NOMO-1 treated with DMSO at 0.1 percent for 48 hours (cell line): Measurements from ENCODE around the gene GRIP2.
A peak's percentile ranks its signal among the peaks of the same experiment; 100 is the strongest.

Experiments
- DNase-seq: peaks from one replicate; lab custom pipeline; 2025; ENCODE audit not compliant: unreplicated experiment; lab: John Stamatoyannopoulos, UW

GRIP2 gene

GRCh38 chr3:14562121-14562890 is 22.2 kb upstream of the GRIP2 start:
- no peak for DNase-seq

GRCh38 chr3:14561051-14561960 is 21.2 kb upstream of the GRIP2 start:
- no peak for DNase-seq

GRCh38 chr3:14560110-14560509 is 20.0 kb upstream of the GRIP2 start:
- DNase-seq, result no peak

- DNase-seq, result no peak
Measured at GRCh38 chr3:14558029-14558428, 17.9 kb upstream of the GRIP2 start.

GRCh38 chr3:14555835-14556234 is 15.7 kb upstream of the GRIP2 start:
- no peak for DNase-seq

- DNase-seq, result no peak
Measured at GRCh38 chr3:14554715-14555114, 14.6 kb upstream of the GRIP2 start.

- no peak for DNase-seq
Measured at GRCh38 chr3:14553871-14554270, 13.7 kb upstream of the GRIP2 start.

- no peak for DNase-seq
Measured at GRCh38 chr3:14552717-14553116, 12.6 kb upstream of the GRIP2 start.

GRCh38 chr3:14552041-14552648 is 12.0 kb upstream of the GRIP2 start:
- DNase-seq, result no peak

- no peak for DNase-seq
Measured at GRCh38 chr3:14550651-14551611, 10.8 kb upstream of the GRIP2 start.

GRCh38 chr3:14550181-14550580 is 10.0 kb upstream of the GRIP2 start:
- no peak for DNase-seq

GRCh38 chr3:14549256-14549919 is 9.2 kb upstream of the GRIP2 start:
- DNase-seq, result peak; percentile 9

GRCh38 chr3:14548321-14548729 is 8.2 kb upstream of the GRIP2 start:
- DNase-seq, result peak; percentile 19

- DNase-seq, result no peak
Measured at GRCh38 chr3:14547693-14548092, 7.6 kb upstream of the GRIP2 start.

- no peak for DNase-seq
Measured at GRCh38 chr3:14546041-14546440, 5.9 kb upstream of the GRIP2 start.

- no peak for DNase-seq
Measured at GRCh38 chr3:14545251-14545635, 5.1 kb upstream of the GRIP2 start.

GRCh38 chr3:14544282-14545250 is 4.4 kb upstream of the GRIP2 start:
- DNase-seq, result no peak

- DNase-seq, result no peak
Measured at GRCh38 chr3:14543446-14543845, 3.3 kb upstream of the GRIP2 start.

- no peak for DNase-seq
Measured at GRCh38 chr3:14542656-14543055, 2.5 kb upstream of the GRIP2 start.
